ENCODE measurements around the gene MFAP3L.

GRCh38 chr4:170068438-170069128 lies 42.4 kb upstream of the MFAP3L start:
- TF ChIP-seq POLR2A (IDR thresholded peaks at IDR 0.05) (no peak), CTCF (IDR thresholded peaks at IDR 0.05) (no peak)
